Ovary (tissue), 9 donors: ENCODE results near the gene STPG1. TPM values are rescaled to one million over a fixed set of nuclear protein-coding genes. Genes with fewer than 3 reads are reported as not detected.

ENCODE experiments used
- DNase-seq, 5 donors: peaks; one replicate each; pipeline ENCODE4 v3.0.0-alpha.2; 2019 to 2020
- H3K27ac ChIP-seq, 2 donors: fragments of 200-600 bp; one replicate each; pipeline versions ENCODE4 v1.5.1 to v1.8.0; 2019 to 2022
- H3K27me3 ChIP-seq: fragments of 200-600 bp; one replicate; pipeline ENCODE4 v1.8.0; 2022
- H3K36me3 ChIP-seq: fragments of 200-600 bp; sonication (generic); one replicate; pipeline ENCODE4 v1.5.1; 2019
- H3K4me1 ChIP-seq: one replicate; pipeline ENCODE4 v1.8.1; 2013; ENCODE audit warnings: mild to moderate bottlenecking, moderate library complexity; ENCODE audit not compliant: insufficient read depth
- H3K4me3 ChIP-seq: fragments of 200-600 bp; sonication (generic); one replicate; pipeline ENCODE4 v1.5.1; 2017
- H3K9me3 ChIP-seq, 2 donors: fragments of 200-600 bp in 1 of 2; sonication (generic) in 1 of 2; one replicate each; pipeline versions ENCODE4 v1.5.1 to v1.8.1; 2013 to 2019; ENCODE audit warnings: mild to moderate bottlenecking in 1 of 2, moderate library complexity in 1 of 2
- EP300 ChIP-seq: sonication (generic); formaldehyde crosslinking; IDR thresholded peaks from one replicate; pipeline ENCODE4 v1.6.1; 2017; ENCODE audit warnings: antibody characterized with exemption
- POLR2A ChIP-seq: fragments of 450-650 bp; IDR thresholded peaks from one replicate; pipeline ENCODE4 v1.6.1; 2017; ENCODE audit warnings: antibody characterized with exemption, mild to moderate bottlenecking, moderate library complexity
- WGBS, 3 donors: extraction: QIAGEN DNeasy Blood & Tissue Kit in 1 of 3; methylation state at CpG; one replicate each; pipeline versions ENCODE4 v1.1.5 to v1.1.7; 2013 to 2017; 5-methylcytosine and 5-hydroxymethylcytosine counted together
- intact Hi-C, 4 donors: fragments of 100-400 bp; cut with DNase I; formaldehyde crosslinking; loops; one replicate each; pipeline versions ENCODE4 v1.11.0 to v1.15.1; 2022 to 2023
- polyA plus RNA-seq, 2 donors: library from polyadenylated mRNA; stranded (reverse); fragments of 200-250 nt in 1 of 2; fragments of 350-450 nt in 1 of 2; fragmentation: Illumina TruSeq in 1 of 2; extraction: RNeasy Lipid Tissue Mini Kit (QIAGEN cat#74804) in 1 of 2; gene quantifications; one replicate each; pipeline ENCODE4 v1.2.3, GENCODE V29; 2013 to 2014
- total RNA-seq, 7 donors: library from RNA; depleted of rRNA in 2 of 7; stranded (reverse); fragments of >200 nt in 2 of 7; fragmentation: NEBNext Ultra II Directional in 3 of 7; extraction: Animal tissue kit (Norgen Biotek cat#: 25700) in 3 of 7; gene quantifications; one replicate each; pipeline versions ENCODE4 v1.1.0 to v1.2.4, GENCODE V29; 2016 to 2023
- TF ChIP-seq, protein P1 (sequence below), 3 donors: fragments of 450-650 bp in 2 of 3; fragments of 200-600 bp in 1 of 3; IDR thresholded peaks; one replicate each; pipeline versions ENCODE4 v1.5.1 to v1.8.0; 2016 to 2022; ENCODE audit warnings: antibody characterized with exemption in 3 of 3, mild to moderate bottlenecking in 1 of 3
- donor health status: DM: no; HTN: no; CAD: no; lungs with moderate emphysema.
- donor health status: DM: no; HTN: no; CAD: no.
- donor health status: Bipolar disorder and iron deficiency.
- donor health status: DM: yes; HTN: yes; CAD: no.
- donor health status: DM: no; HTN: no; CAD: no.
- donor health status: DM: yes; HTN: yes; CAD: no.

Gene STPG1
- total and polyA plus RNA-seq, 9 donors, result 4.5 to 12.6 (median 7.3) TPM

DNA sequence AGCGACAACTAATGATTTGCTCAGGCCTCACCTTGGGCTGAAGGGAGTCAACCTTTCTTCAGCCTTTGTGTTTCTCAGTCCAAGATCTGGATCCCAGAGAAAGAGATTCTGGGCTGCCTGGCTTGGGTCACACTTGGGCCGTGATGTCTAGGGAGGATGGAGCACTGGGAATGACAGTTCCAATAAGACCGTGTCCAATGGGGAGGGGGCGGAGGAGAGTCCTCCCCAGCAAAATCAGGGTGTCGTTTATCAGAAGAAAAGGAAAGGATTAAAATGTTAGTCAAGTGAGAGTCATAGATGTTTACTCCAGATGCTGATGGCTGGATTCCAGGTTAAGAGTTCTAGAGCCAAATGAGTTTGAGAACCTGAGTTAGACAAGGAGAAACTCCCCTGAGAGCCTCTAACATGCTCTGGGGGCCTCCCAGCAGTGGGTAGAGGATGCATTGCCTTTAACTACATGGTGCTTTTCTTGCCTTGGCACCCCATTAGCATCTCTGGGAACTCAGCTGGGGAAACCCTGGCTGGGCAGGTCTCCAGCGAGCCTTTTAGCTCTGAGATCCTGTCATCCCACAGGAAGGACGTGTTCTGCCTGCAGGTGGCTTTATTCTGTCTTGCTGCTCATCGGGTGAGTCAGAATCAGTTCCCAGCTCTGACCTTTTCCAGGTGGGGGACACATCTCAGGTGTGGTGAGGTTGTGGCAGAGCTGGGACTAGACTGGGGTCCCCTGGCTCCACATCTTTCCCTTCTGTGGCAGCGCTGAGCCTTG is 24.2 kb upstream of the STPG1 start:
- TF ChIP-seq, protein P1, sequence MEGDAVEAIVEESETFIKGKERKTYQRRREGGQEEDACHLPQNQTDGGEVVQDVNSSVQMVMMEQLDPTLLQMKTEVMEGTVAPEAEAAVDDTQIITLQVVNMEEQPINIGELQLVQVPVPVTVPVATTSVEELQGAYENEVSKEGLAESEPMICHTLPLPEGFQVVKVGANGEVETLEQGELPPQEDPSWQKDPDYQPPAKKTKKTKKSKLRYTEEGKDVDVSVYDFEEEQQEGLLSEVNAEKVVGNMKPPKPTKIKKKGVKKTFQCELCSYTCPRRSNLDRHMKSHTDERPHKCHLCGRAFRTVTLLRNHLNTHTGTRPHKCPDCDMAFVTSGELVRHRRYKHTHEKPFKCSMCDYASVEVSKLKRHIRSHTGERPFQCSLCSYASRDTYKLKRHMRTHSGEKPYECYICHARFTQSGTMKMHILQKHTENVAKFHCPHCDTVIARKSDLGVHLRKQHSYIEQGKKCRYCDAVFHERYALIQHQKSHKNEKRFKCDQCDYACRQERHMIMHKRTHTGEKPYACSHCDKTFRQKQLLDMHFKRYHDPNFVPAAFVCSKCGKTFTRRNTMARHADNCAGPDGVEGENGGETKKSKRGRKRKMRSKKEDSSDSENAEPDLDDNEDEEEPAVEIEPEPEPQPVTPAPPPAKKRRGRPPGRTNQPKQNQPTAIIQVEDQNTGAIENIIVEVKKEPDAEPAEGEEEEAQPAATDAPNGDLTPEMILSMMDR (IDR thresholded peaks at IDR 0.05), result no peak
- TF ChIP-seq EP300 (no peak), POLR2A (no peak)
- Histone ChIP-seq H3K4me3 (no peak overlapping the region), H3K27me3 (no peaks in the 10 kb centered on the region), H3K27ac (no peak overlapping the region), H3K9me3 (no peaks in the 10 kb centered on the region), H3K36me3 (no peaks in the 10 kb centered on the region), H3K4me1 (no peaks in the 10 kb centered on the region)
- 73 to 78% (median 77%) methylated on average over 9 of the region's 9 CpGs for WGBS, 3 donors
- intact Hi-C loops, result no loop called here
- DNase-seq, result no peak

DNA sequence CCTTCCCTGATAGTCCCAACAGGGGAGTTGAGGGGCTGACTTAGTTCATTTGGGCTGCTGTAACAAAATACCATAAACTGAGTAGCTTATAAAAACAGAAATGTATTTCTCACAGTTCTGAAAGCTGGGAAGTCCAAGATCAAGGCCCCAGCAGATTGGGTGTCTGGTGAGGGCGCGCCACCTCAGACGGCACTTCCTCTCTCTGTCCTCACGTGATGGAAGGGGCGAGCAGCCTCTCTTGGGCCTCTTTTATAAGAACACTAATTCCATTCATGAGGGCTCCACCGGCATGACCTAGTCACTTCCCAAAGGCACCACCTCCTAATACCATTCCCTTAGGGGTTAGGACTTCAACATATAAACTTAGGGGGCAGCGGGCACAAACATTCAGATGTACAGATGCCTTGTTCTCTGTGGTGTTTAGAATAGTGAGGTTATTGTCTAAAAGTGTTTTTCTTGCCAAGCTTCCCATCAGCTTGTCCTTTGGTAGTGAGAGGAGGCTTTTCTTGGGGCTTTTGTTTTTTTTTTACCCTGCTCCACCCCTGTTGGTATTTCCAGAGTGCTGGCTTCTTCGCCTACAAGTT is 22.3 kb upstream of the STPG1 start:
- no peak overlapping the region for H3K27ac ChIP-seq
- H3K4me3 ChIP-seq, result no peak overlapping the region
- H3K4me1 ChIP-seq, result no peaks in the 10 kb centered on the region
- no peaks in the 10 kb centered on the region for H3K36me3 ChIP-seq
- DNase-seq, result no peak
- WGBS, 3 donors, result 80 to 92% (median 82%) methylated on average over 8 of the region's 8 CpGs
- no peaks in the 10 kb centered on the region for H3K9me3 ChIP-seq
- intact Hi-C loops, result no loop called here
- H3K27me3 ChIP-seq, result no peaks in the 10 kb centered on the region
- TF ChIP-seq POLR2A (no peak), EP300 (no peak)
- TF ChIP-seq, protein P1 (IDR thresholded peaks at IDR 0.05), result no peak

DNA sequence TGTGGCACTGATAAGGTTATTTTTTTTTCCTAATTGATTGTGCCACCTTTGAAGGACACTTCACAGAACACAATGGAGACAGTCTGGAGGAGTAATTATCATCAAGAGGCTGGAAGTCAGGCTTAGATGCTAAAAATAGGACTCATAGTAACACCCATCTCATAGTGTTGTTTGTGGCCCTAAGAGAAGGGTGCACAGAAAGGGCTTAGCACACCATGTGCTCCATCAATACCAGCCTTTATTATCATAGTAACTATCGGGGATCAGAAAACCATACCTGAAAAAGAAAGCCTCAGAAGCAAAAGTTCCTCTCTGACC is 13.9 kb upstream of the STPG1 start:
- Histone ChIP-seq H3K9me3 (no peaks in the 10 kb centered on the region), H3K27me3 (no peaks in the 10 kb centered on the region), H3K36me3 (no peaks in the 10 kb centered on the region), H3K27ac (no peak overlapping the region), H3K4me3 (no peak overlapping the region), H3K4me1 (no peaks in the 10 kb centered on the region)
- TF ChIP-seq EP300 (no peak), POLR2A (no peak)
- TF ChIP-seq, protein P1 (IDR thresholded peaks at IDR 0.05), result no peak
- 85 to 92% (median 88%) methylated on average over 1 of the region's 1 CpG for WGBS, 3 donors
- DNase-seq, result no peak
- intact Hi-C loops, result no loop called here

DNA sequence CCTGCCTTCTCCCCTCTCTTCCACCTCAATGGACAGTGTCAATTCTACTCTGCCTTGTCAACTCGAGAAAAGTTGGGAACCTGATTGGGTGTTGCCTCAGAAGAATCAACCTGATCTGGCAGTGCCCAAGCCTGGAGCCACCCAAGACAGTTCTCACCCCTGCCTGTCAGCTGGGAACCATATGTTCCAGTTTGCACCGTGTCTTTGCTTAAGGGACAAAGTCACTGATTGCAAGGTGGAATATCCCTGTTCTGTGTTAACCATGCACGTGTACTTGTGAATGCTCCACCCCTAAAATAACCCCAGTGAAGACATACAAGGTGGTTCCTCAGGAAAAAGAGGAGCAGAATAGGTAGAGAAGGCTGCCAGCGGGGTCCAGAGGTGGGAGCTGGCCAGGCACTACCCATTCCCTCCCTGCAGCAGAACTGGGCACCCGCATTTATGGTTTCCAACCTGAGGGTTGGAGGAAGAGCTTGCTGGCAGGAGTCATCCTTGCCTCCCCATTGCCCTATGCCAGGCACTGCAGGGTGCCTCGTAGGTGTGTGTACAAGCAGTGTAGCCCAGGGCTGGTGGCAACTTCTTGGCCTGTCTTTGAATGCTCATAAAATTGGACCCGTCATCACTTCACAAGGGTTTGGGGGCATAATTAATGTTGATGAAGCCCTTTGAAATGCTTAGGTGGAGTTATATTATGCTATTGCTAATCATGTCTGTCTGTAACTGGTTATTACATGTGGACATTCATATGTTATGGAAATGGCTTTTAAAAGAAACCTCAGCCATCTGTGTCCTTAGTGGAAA is 13.4 kb upstream of the STPG1 start:
- DNase-seq, result no peak
- Histone ChIP-seq H3K36me3 (no peaks in the 10 kb centered on the region), H3K4me3 (no peak overlapping the region), H3K27ac (no peak overlapping the region), H3K27me3 (no peaks in the 10 kb centered on the region), H3K9me3 (no peaks in the 10 kb centered on the region), H3K4me1 (no peaks in the 10 kb centered on the region)
- 94 to 98% (median 95%) methylated on average over 7 of the region's 7 CpGs for WGBS, 3 donors
- intact Hi-C loops, result no loop called here
- TF ChIP-seq EP300 (no peak), POLR2A (no peak)
- TF ChIP-seq, protein P1 (IDR thresholded peaks at IDR 0.05), result no peak
